K562 (cell line): ENCODE data around the gene SYVN1. TPM values are rescaled to one million over a fixed set of nuclear protein-coding genes. Genes with fewer than 3 reads are reported as not detected.

Experiments used
- ATF3 ChIP-seq, 2 experiments: fragments of 450-650 bp in 1 of 2; sonication (generic) in 1 of 2; formaldehyde crosslinking in 1 of 2; IDR thresholded peaks in 1 of 2; conservative IDR thresholded peaks in 1 of 2; 2 replicates each; pipeline versions ENCODE4 v1.6.1 to v1.8.1; 2016 to 2023; ENCODE audit warnings: mild to moderate bottlenecking in 2 of 2, moderate library complexity in 2 of 2, inconsistent platforms in 1 of 2, missing genetic modification reagents in 1 of 2
- C11orf30 ChIP-seq: fragments of 450-650 bp; IDR thresholded peaks from 2 replicates; pipeline ENCODE4 v1.6.1; 2016; ENCODE audit warnings: low read depth, mild to moderate bottlenecking
- DEAF1 ChIP-seq: fragments of 450-650 bp; formaldehyde crosslinking; IDR thresholded peaks from 2 replicates; pipeline ENCODE4 v1.4.0; 2020; ENCODE audit warnings: mild to moderate bottlenecking, moderate library complexity
- DNMT1 ChIP-seq: fragments of 450-650 bp; IDR thresholded peaks from 2 replicates; pipeline ENCODE4 v1.6.1; 2016; ENCODE audit warnings: antibody characterized with exemption, mild to moderate bottlenecking
- ETV5 ChIP-seq: sonication (generic); formaldehyde crosslinking; IDR thresholded peaks from 2 replicates; pipeline ENCODE4 v1.4.0; 2020; ENCODE audit warnings: low read depth, mild to moderate bottlenecking, missing genetic modification reagents
- KDM5B ChIP-seq: fragments of 200-600 bp; sonication (generic); IDR thresholded peaks from 2 replicates; pipeline ENCODE4 v1.6.1; 2012; ENCODE audit warnings: low read depth, mild to moderate bottlenecking, moderate library complexity, low read length, control low read depth, inconsistent platforms; ENCODE audit not compliant: insufficient replicate concordance
- MTA2 ChIP-seq: fragments of 450-650 bp; IDR thresholded peaks from 2 replicates; pipeline ENCODE4 v1.6.1; 2016; ENCODE audit warnings: low read depth
- NR2C2 ChIP-seq, 2 experiments: fragments of 200-800 bp in 1 of 2; sonication (Bioruptor generic) in 1 of 2; sonication (generic) in 1 of 2; formaldehyde crosslinking in 1 of 2; IDR thresholded peaks; 2 replicates each; pipeline versions ENCODE4 v1.6.1 to v1.8.0; 2016 to 2022; ENCODE audit warnings: mild to moderate bottlenecking in 1 of 2, missing compliant biosample characterization in 1 of 2, missing genetic modification characterization in 1 of 2, missing genetic modification reagents in 1 of 2
- SIRT6 ChIP-seq: IDR thresholded peaks from one replicate; pipeline ENCODE4 v1.6.1; 2012; ENCODE audit warnings: low read depth, mild to moderate bottlenecking, control low read depth, inconsistent platforms, low read length, moderate library complexity
- TOE1 ChIP-seq, 2 experiments: fragments of 450-650 bp in 1 of 2; sonication (generic) in 1 of 2; formaldehyde crosslinking in 1 of 2; IDR thresholded peaks; 2 replicates each; pipeline versions ENCODE4 v1.7.1 to v1.8.0; 2016 to 2022; ENCODE audit warnings: borderline replicate concordance in 2 of 2, mild to moderate bottlenecking in 2 of 2, antibody characterized with exemption in 1 of 2, inconsistent platforms in 1 of 2, low read depth in 1 of 2, missing genetic modification reagents in 1 of 2, moderate library complexity in 1 of 2
- YY1 ChIP-seq, 3 experiments: IDR thresholded peaks; 2 replicates each; pipeline ENCODE4 v1.6.1; 2011; ENCODE audit warnings: low read length in 2 of 3, mild to moderate bottlenecking in 2 of 3, moderate library complexity in 2 of 3, borderline replicate concordance in 1 of 3, control low read depth in 1 of 3, low read depth in 1 of 3; ENCODE audit not compliant: insufficient read depth in 3 of 3, insufficient replicate concordance in 2 of 3, control insufficient read depth in 1 of 3, insufficient read length in 1 of 3; ENCODE audit errors: extremely low read depth in 1 of 3
- ZNF318 ChIP-seq, 2 experiments: fragments of 450-650 bp; IDR thresholded peaks; 2 replicates each; pipeline ENCODE4 v1.6.1; 2016; ENCODE audit warnings: mild to moderate bottlenecking in 2 of 2, borderline replicate concordance in 1 of 2, low read depth in 1 of 2, moderate library complexity in 1 of 2
- polyA plus RNA-seq, 8 experiments: library from polyadenylated mRNA; depleted of rRNA in 4 of 8; stranded (reverse) in 5 of 8; unstranded in 3 of 8; fragments of >200 nt; fragmentation: Nextera tagmentation in 2 of 8; fragmentation: Illumina TruSeq in 1 of 8; extraction: Ambion mirVana in 2 of 8; extraction: Trizol in 1 of 8; gene quantifications; 2 replicates each; pipeline versions ENCODE4 v1.2.1 to v1.2.3, GENCODE V29; 2011 to 2014; ENCODE audit warnings: inconsistent platforms in 1 of 8, missing spikeins in 1 of 8
- total RNA-seq, 7 experiments: library from RNA; depleted of rRNA in 6 of 7; stranded (reverse); fragments of >200 nt in 6 of 7; fragmentation: Illumina TruSeq in 2 of 7; extraction: Trizol in 2 of 7; gene quantifications; 2 replicates each; pipeline versions ENCODE4 v1.2.1 to v1.2.3, GENCODE V29; 2011 to 2021; ENCODE audit warnings: low replicate concordance in 1 of 7

The SYVN1 gene
- total and polyA plus RNA-seq, 9 of the 15 experiments (the other 6 are each of a cell fraction or from before 2014, with no cell fraction given) = 0.41 to 47.4 (median 9.9) TPM

- no peak for TF ChIP-seq ZNF318 (IDR thresholded peaks at IDR 0.05; ENCODE audit: borderline replicate concordance in 1 of 2, low read depth in 1 of 2)
- peak; percentile 64 for TF ChIP-seq ETV5 (CRISPR knock-in tag)
- 0 out of 2 replicates have a peak, but pooled peaks have one; percentile 38 for TF ChIP-seq TOE1 (IDR thresholded peaks at IDR 0.05; ENCODE audit: borderline replicate concordance)
- no peak for TF ChIP-seq TOE1 (CRISPR knock-in tag; IDR thresholded peaks at IDR 0.05; ENCODE audit: borderline replicate concordance, low read depth)
- peak; percentile 39 for TF ChIP-seq KDM5B
- TF ChIP-seq C11orf30 = no peak
- no peak for TF ChIP-seq NR2C2 (CRISPR knock-in tag; IDR thresholded peaks at IDR 0.05)
- TF ChIP-seq NR2C2 (tag; IDR thresholded peaks at IDR 0.05) = 0 out of 2 replicates have a peak, but pooled peaks have one; percentile 15
- TF ChIP-seq ATF3 (IDR thresholded peaks at IDR 0.05) = no peak
- TF ChIP-seq ATF3 (CRISPR knock-in tag; conservative IDR thresholded peaks at IDR 0.05) = 0 out of 2 replicates have a peak, but pooled peaks have one; percentile 71
- TF ChIP-seq YY1 (IDR thresholded peaks at IDR 0.05; ENCODE audit: borderline replicate concordance in 1 of 3, control insufficient read depth in 1 of 3, extremely low read depth in 1 of 3, insufficient read depth in 3 of 3, insufficient read length in 1 of 3, insufficient replicate concordance in 2 of 3, low read depth in 1 of 3, low read length in 2 of 3) = peak in 1 of 3 experiments; percentile 65
- TF ChIP-seq DNMT1 = no peak
- no peak for TF ChIP-seq SIRT6
- peak; percentile 65 for TF ChIP-seq DEAF1 (CRISPR knock-in tag)
- 0 out of 2 replicates have a peak, but pooled peaks have one; percentile 18 for TF ChIP-seq MTA2
Observed at GRCh38 chr11:65112546-65113360, 21.6 kb downstream of the SYVN1 start (continued).
